NCI-H510A (cell line): ENCODE measurements around the gene HNRNPR.
"Not testable (repeated sequence)": the region's sequence is repeated elsewhere in the genome, so short reads cannot be mapped to it uniquely, and the experiment has no call there.

ENCODE experiments used
- DNase-seq: peaks from one replicate; lab custom pipeline; 2025; lab: John Stamatoyannopoulos, UW

Gene HNRNPR

GRCh38 chr1:23325393-23325792 lies 18.7 kb downstream of the HNRNPR start:
- DNase-seq: no peak

GRCh38 chr1:23322770-23323169 lies 21.3 kb downstream of the HNRNPR start:
- no peak for DNase-seq

GRCh38 chr1:23310280-23310679 lies 33.8 kb downstream of the HNRNPR start:
- DNase-seq: not testable (repeated sequence)

- DNase-seq: no peak
Observed at GRCh38 chr1:23304140-23304620, 39.9 kb downstream of the HNRNPR start.

- no peak for DNase-seq
Observed at GRCh38 chr1:23303524-23303923, 40.6 kb downstream of the HNRNPR start.

- no peak for DNase-seq
Observed at GRCh38 chr1:23296931-23297330, 47.2 kb downstream of the HNRNPR start.

- DNase-seq: no peak
Observed at GRCh38 chr1:23291706-23292105, 52.4 kb downstream of the HNRNPR start.

- DNase-seq: no peak
Observed at GRCh38 chr1:23290836-23291565, 53.1 kb downstream of the HNRNPR start.

GRCh38 chr1:23288671-23289070 lies 55.4 kb downstream of the HNRNPR start:
- no peak for DNase-seq

- no peak for DNase-seq
Observed at GRCh38 chr1:23288201-23288600, 55.9 kb downstream of the HNRNPR start.

GRCh38 chr1:23286401-23286800 lies 57.7 kb downstream of the HNRNPR start:
- no peak for DNase-seq

- no peak for DNase-seq
Observed at GRCh38 chr1:23283667-23284602, 60.1 kb downstream of the HNRNPR start.

GRCh38 chr1:23282957-23283356 lies 61.1 kb downstream of the HNRNPR start:
- no peak for DNase-seq

- no peak for DNase-seq
Observed at GRCh38 chr1:23278717-23279116, 65.4 kb downstream of the HNRNPR start.

GRCh38 chr1:23276531-23276930 lies 67.6 kb downstream of the HNRNPR start:
- DNase-seq: no peak

GRCh38 chr1:23274134-23274505 lies 70.0 kb downstream of the HNRNPR start:
- DNase-seq: no peak

GRCh38 chr1:23273450-23274133 lies 70.5 kb downstream of the HNRNPR start:
- no peak for DNase-seq

- DNase-seq: no peak
Observed at GRCh38 chr1:23263380-23263887, 80.7 kb downstream of the HNRNPR start.

- not testable (repeated sequence) for DNase-seq
Observed at GRCh38 chr1:23258082-23258481, 86.0 kb downstream of the HNRNPR start.

GRCh38 chr1:23257371-23257770 lies 86.7 kb downstream of the HNRNPR start:
- not testable (repeated sequence) for DNase-seq
